ENCODE data around the gene ZNF610.

- TF ChIP-seq CTCF (IDR thresholded peaks at IDR 0.05), result no peak
- TF ChIP-seq POLR2A (IDR thresholded peaks at IDR 0.05), result no peak
- TF ChIP-seq POLR2AphosphoS5 (IDR thresholded peaks at IDR 0.05; ENCODE audit: insufficient read depth in 1 of 2, low read depth in 1 of 2), result no peak
These were observed 39.7 kb upstream of the ZNF610 start for GRCh38 chr19:52296400-52296772.
